ENCODE measurements around the gene PTPRM.
A peak's percentile ranks its signal among the peaks of the same experiment; 100 is the strongest.

Gene PTPRM

GRCh38 chr18:7749008-7749405 is 181.9 kb downstream of the PTPRM start (continued):
- TF ChIP-seq ARNTL (CRISPR knock-in tag; IDR thresholded peaks at IDR 0.05; ENCODE audit: borderline replicate concordance, low read depth) (no peak), CSDC2 (CRISPR knock-in tag; IDR thresholded peaks at IDR 0.05) (no peak), ISL1 (CRISPR knock-in tag; IDR thresholded peaks at IDR 0.05) (no peak), TSHZ2 (CRISPR knock-in tag; IDR thresholded peaks at IDR 0.05) (no peak)

DNA sequence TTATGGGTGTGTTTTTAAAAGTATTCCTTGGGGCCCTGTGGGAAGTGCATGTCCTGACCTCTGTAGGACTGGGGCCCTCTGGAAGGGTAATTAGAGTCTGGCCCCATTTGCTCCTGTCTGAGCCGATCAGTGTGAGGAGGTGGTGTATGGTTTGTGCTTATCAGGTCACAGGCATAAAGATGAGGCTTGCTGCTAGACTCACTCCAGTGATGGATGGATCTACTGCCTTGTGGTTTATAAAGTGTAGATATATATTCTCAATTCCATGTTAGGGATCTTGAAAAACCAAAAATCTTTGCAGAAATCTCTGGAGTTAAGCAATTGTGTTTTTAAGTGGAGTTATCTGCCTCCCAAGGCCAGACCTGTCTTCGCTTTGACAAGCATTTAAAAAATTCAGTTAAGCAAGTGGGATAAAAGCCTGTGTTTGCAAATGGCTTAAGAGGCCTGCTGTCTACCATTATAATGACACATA is 182.4 kb downstream of the PTPRM start:
- no peak for TF ChIP-seq ZC3H10 (CRISPR knock-in tag; IDR thresholded peaks at IDR 0.05)
- TF ChIP-seq ISL1 (CRISPR knock-in tag; IDR thresholded peaks at IDR 0.05), result peak; percentile 88
- ATAC-seq, result no peak

DNA sequence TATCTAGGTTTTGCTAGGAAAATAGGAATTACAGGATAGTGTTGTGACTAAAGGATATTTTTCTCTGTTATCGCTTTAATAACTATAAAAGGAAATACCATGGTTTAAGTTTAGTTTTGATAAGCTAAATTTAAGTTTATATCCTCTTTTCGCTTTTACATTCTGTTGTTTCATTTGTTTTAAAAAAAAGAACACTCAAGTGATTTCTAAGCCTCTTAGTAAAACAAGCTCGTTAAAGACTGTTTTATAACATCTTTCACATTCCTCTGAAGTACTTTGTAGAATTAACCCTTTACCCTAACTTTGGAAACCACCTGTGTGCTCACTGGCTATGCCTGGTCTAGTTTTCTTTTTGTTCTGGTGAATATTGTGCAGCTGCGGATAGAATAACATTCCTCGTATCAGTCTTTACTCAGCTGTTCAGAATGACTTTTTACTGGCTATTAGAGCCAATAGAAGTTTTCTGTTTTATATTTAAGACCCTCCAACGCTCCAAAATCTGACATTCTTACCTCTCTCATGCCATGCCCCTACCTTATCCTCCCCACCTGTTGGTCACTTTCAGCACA is 183.1 kb downstream of the PTPRM start:
- no peak for ATAC-seq
- TF ChIP-seq ZFP3 (CRISPR knock-in tag; IDR thresholded peaks at IDR 0.05), result no peak
- no peak for TF ChIP-seq ESRRG (CRISPR knock-in tag; IDR thresholded peaks at IDR 0.05)
- TF ChIP-seq ZNF70 (CRISPR knock-in tag; IDR thresholded peaks at IDR 0.05), result no peak
- TF ChIP-seq, protein P1, sequence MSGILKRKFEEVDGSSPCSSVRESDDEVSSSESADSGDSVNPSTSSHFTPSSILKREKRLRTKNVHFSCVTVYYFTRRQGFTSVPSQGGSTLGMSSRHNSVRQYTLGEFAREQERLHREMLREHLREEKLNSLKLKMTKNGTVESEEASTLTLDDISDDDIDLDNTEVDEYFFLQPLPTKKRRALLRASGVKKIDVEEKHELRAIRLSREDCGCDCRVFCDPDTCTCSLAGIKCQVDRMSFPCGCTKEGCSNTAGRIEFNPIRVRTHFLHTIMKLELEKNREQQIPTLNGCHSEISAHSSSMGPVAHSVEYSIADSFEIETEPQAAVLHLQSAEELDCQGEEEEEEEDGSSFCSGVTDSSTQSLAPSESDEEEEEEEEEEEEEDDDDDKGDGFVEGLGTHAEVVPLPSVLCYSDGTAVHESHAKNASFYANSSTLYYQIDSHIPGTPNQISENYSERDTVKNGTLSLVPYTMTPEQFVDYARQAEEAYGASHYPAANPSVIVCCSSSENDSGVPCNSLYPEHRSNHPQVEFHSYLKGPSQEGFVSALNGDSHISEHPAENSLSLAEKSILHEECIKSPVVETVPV (CRISPR knock-in tag; IDR thresholded peaks at IDR 0.05), result no peak
- TF ChIP-seq TOX (CRISPR knock-in tag; IDR thresholded peaks at IDR 0.05; ENCODE audit: borderline replicate concordance), result no peak
- TF ChIP-seq, protein P2, sequence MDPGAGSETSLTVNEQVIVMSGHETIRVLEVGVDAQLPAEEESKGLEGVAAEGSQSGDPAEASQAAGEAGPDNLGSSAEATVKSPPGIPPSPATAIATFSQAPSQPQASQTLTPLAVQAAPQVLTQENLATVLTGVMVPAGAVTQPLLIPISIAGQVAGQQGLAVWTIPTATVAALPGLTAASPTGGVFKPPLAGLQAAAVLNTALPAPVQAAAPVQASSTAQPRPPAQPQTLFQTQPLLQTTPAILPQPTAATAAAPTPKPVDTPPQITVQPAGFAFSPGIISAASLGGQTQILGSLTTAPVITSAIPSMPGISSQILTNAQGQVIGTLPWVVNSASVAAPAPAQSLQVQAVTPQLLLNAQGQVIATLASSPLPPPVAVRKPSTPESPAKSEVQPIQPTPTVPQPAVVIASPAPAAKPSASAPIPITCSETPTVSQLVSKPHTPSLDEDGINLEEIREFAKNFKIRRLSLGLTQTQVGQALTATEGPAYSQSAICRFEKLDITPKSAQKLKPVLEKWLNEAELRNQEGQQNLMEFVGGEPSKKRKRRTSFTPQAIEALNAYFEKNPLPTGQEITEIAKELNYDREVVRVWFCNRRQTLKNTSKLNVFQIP (CRISPR knock-in tag; IDR thresholded peaks at IDR 0.05; ENCODE audit: borderline replicate concordance, low read depth), result no peak
- no peak for TF ChIP-seq OSR1 (CRISPR knock-in tag; IDR thresholded peaks at IDR 0.05)

- TF ChIP-seq PPARA (CRISPR knock-in tag; IDR thresholded peaks at IDR 0.05; ENCODE audit: borderline replicate concordance), result no peak
- no peak for TF ChIP-seq CSDC2 (CRISPR knock-in tag; IDR thresholded peaks at IDR 0.05)
- no peak for TF ChIP-seq ARNTL (CRISPR knock-in tag; IDR thresholded peaks at IDR 0.05; ENCODE audit: borderline replicate concordance, low read depth)
- no peak for TF ChIP-seq SNAI2 (CRISPR knock-in tag; IDR thresholded peaks at IDR 0.05)
- no peak for TF ChIP-seq RARB (CRISPR knock-in tag; IDR thresholded peaks at IDR 0.05)
- TF ChIP-seq, protein P3, sequence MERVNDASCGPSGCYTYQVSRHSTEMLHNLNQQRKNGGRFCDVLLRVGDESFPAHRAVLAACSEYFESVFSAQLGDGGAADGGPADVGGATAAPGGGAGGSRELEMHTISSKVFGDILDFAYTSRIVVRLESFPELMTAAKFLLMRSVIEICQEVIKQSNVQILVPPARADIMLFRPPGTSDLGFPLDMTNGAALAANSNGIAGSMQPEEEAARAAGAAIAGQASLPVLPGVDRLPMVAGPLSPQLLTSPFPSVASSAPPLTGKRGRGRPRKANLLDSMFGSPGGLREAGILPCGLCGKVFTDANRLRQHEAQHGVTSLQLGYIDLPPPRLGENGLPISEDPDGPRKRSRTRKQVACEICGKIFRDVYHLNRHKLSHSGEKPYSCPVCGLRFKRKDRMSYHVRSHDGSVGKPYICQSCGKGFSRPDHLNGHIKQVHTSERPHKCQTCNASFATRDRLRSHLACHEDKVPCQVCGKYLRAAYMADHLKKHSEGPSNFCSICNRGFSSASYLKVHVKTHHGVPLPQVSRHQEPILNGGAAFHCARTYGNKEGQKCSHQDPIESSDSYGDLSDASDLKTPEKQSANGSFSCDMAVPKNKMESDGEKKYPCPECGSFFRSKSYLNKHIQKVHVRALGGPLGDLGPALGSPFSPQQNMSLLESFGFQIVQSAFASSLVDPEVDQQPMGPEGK (CRISPR knock-in tag; IDR thresholded peaks at IDR 0.05; ENCODE audit: borderline replicate concordance), result no peak
- TF ChIP-seq ISL1 (CRISPR knock-in tag; IDR thresholded peaks at IDR 0.05), result no peak
- no peak for TF ChIP-seq ZNF8 (CRISPR knock-in tag; IDR thresholded peaks at IDR 0.05)
- no peak for TF ChIP-seq ZNF565 (CRISPR knock-in tag; conservative IDR thresholded peaks at IDR 0.05; ENCODE audit: low read depth)
- no peak for TF ChIP-seq BACH2 (CRISPR knock-in tag; IDR thresholded peaks at IDR 0.05; ENCODE audit: borderline replicate concordance)
- no peak for TF ChIP-seq ZC3H10 (CRISPR knock-in tag; IDR thresholded peaks at IDR 0.05)
- TF ChIP-seq ZFP3 (CRISPR knock-in tag; IDR thresholded peaks at IDR 0.05), result no peak
- TF ChIP-seq OSR1 (CRISPR knock-in tag; IDR thresholded peaks at IDR 0.05), result no peak
- TF ChIP-seq GLIS3 (CRISPR knock-in tag; IDR thresholded peaks at IDR 0.05), result no peak
- no peak for TF ChIP-seq TOX (CRISPR knock-in tag; IDR thresholded peaks at IDR 0.05; ENCODE audit: borderline replicate concordance)
- TF ChIP-seq, protein P4, sequence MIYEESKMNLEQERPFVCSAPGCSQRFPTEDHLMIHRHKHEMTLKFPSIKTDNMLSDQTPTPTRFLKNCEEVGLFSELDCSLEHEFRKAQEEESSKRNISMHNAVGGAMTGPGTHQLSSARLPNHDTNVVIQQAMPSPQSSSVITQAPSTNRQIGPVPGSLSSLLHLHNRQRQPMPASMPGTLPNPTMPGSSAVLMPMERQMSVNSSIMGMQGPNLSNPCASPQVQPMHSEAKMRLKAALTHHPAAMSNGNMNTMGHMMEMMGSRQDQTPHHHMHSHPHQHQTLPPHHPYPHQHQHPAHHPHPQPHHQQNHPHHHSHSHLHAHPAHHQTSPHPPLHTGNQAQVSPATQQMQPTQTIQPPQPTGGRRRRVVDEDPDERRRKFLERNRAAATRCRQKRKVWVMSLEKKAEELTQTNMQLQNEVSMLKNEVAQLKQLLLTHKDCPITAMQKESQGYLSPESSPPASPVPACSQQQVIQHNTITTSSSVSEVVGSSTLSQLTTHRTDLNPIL (CRISPR knock-in tag; IDR thresholded peaks at IDR 0.05; ENCODE audit: low read depth), result no peak
- no peak for TF ChIP-seq ZNF70 (CRISPR knock-in tag; IDR thresholded peaks at IDR 0.05)
- TF ChIP-seq TCF4 (CRISPR knock-in tag; IDR thresholded peaks at IDR 0.05; ENCODE audit: borderline replicate concordance), result no peak
- TF ChIP-seq, protein P2 (CRISPR knock-in tag; IDR thresholded peaks at IDR 0.05; ENCODE audit: borderline replicate concordance, low read depth), result no peak
- no peak for TF ChIP-seq ZFP30 (CRISPR knock-in tag; IDR thresholded peaks at IDR 0.05)
- no peak for ATAC-seq
These were observed 183.8 kb downstream of the PTPRM start for GRCh38 chr18:7750966-7751365.

All from SK-N-SH treated with all-trans-retinoic acid at 6 μM for 48 hours (cell line).